NCI-H748 treated with DMSO at 0.1 percent for 48 hours (cell line): ENCODE results near the gene RSRP1.
"Not testable (repeated sequence)": the region's sequence is repeated elsewhere in the genome, so short reads cannot be mapped to it uniquely, and the experiment has no call there.

ENCODE experiments used
- DNase-seq: peaks from one replicate; lab custom pipeline; 2025; lab: John Stamatoyannopoulos, UW

The RSRP1 gene, protein sequence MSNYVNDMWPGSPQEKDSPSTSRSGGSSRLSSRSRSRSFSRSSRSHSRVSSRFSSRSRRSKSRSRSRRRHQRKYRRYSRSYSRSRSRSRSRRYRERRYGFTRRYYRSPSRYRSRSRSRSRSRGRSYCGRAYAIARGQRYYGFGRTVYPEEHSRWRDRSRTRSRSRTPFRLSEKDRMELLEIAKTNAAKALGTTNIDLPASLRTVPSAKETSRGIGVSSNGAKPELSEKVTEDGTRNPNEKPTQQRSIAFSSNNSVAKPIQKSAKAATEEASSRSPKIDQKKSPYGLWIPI

GRCh38 chr1:25247024-25247828, at the start of gene RSRP1:
TSS of gene RSRP1 (minus strand) at chr1:25247454. CDS start at chr1:25246963, 491 bp downstream.
- DNase-seq: peak; percentile 91

- not testable (repeated sequence) for DNase-seq
Measured at GRCh38 chr1:25296501-25296900, 49.2 kb upstream of the RSRP1 start.

DNA sequence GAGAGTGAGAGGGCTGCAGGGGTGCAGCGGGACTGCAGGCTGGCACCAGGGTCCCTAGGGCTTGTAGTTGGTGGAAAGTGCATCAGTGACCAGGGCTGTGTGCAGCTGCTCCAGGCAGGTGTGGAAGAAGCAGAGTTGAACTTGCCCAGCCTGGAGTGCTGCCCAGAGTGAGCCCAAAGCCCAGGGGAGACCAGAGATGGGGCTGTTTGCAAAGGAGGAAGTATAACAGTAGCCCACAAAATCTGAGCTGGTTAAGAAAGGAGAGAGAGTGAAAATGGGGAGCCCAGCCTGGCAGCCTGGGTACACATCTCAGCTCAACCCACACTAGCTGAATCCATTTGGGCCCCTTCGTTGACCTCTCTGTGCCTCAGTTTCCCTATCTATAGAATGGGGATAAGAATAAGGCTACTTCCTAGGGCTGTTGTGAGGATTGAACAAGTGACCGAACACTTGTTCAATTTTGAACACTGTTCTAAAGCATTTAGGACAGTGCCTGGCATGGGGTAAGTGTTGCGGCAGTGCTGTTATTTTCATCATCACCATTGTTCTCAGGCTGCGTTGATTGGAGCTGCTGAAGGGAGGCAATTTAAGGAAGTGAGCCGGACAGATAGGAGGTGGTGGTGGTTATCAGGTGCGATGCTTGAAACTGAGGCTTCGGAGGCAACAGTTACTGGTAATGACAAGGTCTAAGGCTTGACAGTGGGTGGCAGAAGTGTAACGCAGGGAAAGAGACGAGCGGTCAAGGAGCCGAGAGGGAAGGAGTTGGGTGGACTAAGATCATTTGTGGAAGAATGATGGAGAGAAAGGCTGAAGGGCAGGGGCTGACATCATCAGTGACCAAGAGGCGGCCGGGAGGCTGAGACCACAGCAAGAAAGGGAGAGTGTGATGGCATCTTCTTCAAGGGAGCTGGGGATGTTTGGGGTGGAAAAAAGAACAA, 47.9 kb upstream of the RSRP1 start:
- DNase-seq: not testable (repeated sequence)

GRCh38 chr1:25293426-25293825, 46.2 kb upstream of the RSRP1 start:
- DNase-seq: not testable (repeated sequence)

DNA sequence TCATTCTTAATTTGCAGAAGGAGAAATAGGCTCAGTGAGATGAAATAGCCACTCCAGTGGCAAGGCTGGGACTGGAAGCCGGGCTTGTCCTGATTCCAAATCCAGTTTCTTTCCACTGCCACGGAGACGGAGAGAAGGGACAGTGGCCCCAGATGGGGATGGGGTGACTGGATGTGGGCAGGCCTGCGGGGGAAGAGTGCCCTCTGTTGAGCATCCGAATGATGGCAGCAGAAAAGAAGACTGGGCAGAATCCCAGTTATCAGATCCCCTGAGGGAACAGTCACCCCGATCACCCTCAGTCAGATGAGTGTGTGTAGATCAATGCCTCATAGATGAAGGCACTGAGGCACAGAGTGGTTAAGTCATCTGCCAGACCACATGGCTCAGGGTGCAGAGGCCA, 42.8 kb upstream of the RSRP1 start:
- not testable (repeated sequence) for DNase-seq

DNA sequence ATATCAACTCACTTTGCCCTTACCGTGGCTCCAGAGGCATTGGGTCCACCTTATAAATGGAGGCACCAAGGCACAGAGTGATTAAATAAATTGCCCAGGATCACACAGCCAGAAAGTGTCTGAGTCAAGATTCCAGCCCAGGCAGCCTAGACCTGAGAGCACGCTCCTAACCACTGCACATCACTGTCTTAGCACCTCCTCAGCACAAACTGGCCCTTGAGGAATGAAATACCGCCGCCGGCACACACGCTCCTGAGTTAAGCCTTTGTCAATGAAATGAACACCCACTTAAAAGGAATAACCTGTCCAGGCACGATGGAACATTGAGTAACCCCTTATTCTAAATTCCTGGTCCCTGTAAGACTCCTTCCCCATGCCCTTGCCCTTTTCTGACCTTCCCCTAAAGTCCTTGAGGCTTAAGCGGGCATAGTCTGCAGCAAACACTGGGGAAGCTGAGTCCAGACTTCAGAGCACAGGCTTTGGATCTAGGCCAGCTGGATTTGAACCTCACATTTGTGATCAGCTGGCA, 41.4 kb upstream of the RSRP1 start:
- not testable (repeated sequence) for DNase-seq

GRCh38 chr1:25287164-25287563, 39.9 kb upstream of the RSRP1 start:
- DNase-seq: not testable (repeated sequence)

DNA sequence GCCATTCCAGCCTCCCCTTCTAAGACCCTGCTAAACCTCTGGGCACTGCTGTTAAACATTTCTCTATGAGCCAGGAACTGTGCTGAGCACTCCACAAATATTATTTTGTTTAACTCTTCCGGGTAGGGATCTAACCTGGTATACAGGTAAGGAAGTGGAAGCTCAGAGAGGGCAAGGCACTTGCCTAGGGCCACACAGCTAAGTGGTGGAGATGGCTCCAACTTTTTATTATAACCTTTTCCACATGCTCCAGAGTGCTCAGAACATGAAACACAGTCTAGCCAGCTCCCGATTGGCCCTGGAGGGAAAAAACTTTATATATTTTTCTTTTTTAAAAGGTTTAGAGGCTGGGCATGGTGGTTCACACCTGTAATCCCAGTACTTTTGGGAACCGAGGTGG, 38.6 kb upstream of the RSRP1 start:
- not testable (repeated sequence) for DNase-seq

GRCh38 chr1:25279693-25280111, 32.4 kb upstream of the RSRP1 start:
- DNase-seq: not testable (repeated sequence)

- not testable (repeated sequence) for DNase-seq
Measured at GRCh38 chr1:25278790-25279189, 31.5 kb upstream of the RSRP1 start.

DNA sequence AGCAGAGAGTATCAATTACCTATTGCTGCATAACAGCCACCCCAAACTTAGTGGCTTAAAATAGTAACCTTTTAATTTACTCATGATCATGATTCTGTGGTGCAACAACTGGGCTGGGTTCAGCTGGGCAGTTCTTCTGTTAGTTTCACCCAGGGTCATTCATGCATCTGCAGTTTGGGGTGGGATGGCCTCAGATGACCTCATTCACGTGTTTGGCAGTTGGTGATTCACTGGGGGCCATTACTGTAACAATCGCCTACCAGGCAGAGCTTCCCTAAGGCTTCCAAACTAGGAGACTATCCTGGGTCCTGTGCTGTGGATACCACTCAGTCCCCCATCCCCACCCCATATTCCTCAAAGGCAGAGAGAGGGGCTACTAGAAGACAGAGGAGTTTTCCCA, 31.1 kb upstream of the RSRP1 start:
- DNase-seq: not testable (repeated sequence)

DNA sequence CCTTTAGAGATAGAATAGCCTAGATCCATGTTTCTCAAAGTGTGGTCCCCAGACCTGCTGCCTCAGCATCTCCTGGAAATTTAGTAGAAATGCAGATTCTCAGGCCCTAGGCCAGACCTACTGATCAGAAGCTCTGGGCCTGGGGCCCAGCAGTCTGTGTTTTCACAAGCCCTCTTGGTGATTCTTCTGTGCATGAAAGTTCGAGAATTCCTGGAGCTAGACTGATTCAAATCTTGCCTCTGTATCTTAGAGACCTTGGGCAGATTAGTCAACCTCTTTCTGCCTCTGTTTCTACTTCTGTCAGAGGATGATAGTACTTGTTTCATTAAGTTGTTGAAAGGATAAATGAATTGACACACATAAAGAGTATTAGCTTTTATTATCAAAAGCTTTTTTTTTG, 30.0 kb upstream of the RSRP1 start:
- not testable (repeated sequence) for DNase-seq

GRCh38 chr1:25275648-25276047, 28.4 kb upstream of the RSRP1 start:
- not testable (repeated sequence) for DNase-seq

GRCh38 chr1:25272238-25272637, 25.0 kb upstream of the RSRP1 start, which contains the start of gene RHD:
TSS of gene RHD (plus strand) at chr1:25272509. CDS start at chr1:25272548, 39 bp downstream.
- not testable (repeated sequence) for DNase-seq

- DNase-seq: not testable (repeated sequence)
Measured at GRCh38 chr1:25268143-25268760, 21.0 kb upstream of the RSRP1 start.

DNA sequence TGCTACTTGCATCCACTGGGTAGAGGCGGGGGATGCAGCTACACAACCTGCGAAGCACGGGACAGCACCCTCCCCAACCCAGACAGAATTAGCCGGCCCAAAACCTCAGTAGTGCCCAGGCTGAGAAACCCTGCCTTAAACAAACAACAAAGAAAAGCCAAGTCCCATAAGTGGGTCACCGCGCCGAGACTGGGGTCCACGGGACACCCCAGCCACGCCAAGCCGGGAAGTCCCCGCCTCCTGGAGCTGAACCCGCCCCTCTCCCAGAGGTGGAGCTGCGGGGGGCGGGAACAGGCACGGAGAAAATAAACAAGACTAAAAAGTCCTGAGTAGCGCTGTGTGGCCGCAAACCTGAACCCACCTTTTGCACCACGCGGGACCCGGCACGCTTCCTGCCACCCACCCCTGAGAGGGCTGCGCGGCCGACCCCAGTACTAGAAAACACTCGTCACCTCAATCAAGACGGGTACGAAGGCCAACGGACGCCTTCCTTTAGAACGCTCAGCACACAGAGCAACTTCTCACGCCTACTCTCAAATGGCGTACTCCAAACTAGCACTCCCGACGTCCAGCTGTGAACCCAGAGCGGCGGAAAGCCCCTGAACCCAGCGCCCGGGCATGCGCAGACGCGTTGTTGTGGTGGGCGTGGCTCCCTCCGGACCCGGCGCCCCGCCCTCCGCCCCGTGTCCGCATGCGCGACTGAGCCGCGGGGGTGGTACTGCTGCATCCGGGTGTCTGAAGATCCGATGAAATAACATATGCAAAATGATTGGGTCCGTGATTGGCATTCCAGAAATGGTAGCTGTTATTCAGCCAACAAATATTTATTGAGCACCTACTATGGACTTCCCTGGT, 20.3 kb upstream of the RSRP1 start:
- DNase-seq: peak; percentile 31

- DNase-seq: not testable (repeated sequence)
Measured at GRCh38 chr1:25266554-25267287, 19.5 kb upstream of the RSRP1 start.

GRCh38 chr1:25260336-25260735, 13.1 kb upstream of the RSRP1 start:
- DNase-seq: not testable (repeated sequence)

GRCh38 chr1:25259813-25260212, 12.6 kb upstream of the RSRP1 start:
- DNase-seq: not testable (repeated sequence)
